GM18499 (cell line): Measurements from ENCODE around the gene CST7.

Experiments
- ATAC-seq: cut with Tn5 transposase; IDR thresholded peaks from one replicate; pipeline ENCODE4 v1.9.1; 2021; ENCODE audit warnings: moderate number of reproducible peaks; ENCODE audit not compliant: insufficient read depth, unreplicated experiment

The CST7 gene

DNA sequence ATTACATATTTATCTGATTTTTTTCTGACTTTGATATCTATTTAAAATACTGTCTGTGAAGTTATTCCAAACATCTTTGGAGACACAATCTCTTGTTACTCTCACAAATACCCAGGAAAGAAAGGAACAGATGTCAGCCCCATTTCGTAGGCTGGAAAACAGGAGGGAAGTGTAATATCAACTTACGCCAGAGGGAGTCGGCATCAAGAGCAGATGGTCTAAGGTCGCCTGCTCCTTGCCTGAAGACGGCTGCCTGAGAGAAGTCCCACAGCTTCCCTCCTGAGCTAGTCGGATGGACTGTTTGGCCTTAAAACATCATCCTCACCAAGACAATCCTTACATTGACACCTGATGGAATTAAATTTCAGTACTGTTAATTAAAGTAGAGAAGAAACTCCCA is 13.4 kb downstream of the CST7 start:
- ATAC-seq: no peak

DNA sequence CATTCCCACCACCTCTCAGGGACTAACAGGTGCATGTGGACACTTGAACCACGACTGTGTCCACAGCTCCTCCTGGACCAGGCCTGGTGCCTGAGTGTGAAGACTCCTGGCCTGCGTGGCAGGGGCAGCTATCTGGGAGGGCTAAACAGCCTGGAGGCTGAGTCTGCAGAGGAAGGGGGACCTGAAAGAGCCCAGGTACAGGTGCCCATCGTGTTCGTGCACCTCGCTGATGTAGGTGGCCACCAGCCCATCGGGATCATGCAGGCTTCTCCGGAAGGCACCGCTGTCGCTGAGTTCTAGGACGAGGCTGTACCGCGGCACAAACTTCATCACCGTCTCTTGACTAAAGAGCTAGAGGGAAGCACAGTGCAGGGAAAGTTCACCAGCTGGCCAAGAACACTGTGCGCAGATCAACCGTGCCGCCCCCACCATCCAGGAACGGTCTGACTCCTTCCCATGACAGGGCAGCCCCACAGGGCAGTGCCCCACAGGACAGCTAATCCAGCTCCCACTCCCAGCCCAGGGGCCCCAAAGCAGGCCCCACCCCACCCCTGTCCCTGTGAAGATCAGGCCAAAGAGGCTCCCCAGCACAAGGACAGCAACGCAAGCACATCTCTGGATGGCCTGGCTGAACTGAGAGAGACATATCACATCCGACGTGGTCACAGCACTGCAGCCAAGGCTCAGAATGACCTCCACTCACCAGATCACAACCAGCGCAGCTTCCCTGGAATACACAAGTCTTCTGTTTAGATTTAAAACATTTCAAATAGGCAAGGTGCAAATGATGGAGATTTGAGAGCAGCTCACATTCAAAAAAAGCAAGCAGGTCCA is 14.8 kb downstream of the CST7 start:
- no peak for ATAC-seq

DNA sequence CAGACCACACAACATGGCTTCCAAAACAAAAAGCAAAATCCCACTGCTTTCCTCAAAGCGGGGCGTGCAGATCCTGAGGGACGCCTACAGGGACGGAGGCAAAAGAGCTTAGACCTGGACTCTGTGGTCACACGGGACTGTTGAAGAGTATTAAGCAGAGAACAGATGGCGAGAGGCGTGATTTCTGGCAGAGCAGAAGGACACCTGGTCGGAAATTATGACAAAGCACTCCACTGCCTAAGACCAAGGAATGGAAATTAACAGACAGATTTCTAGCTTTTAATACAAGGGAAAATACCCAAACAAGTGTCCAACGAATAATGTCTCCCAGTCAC is 15.4 kb downstream of the CST7 start:
- ATAC-seq: no peak

DNA sequence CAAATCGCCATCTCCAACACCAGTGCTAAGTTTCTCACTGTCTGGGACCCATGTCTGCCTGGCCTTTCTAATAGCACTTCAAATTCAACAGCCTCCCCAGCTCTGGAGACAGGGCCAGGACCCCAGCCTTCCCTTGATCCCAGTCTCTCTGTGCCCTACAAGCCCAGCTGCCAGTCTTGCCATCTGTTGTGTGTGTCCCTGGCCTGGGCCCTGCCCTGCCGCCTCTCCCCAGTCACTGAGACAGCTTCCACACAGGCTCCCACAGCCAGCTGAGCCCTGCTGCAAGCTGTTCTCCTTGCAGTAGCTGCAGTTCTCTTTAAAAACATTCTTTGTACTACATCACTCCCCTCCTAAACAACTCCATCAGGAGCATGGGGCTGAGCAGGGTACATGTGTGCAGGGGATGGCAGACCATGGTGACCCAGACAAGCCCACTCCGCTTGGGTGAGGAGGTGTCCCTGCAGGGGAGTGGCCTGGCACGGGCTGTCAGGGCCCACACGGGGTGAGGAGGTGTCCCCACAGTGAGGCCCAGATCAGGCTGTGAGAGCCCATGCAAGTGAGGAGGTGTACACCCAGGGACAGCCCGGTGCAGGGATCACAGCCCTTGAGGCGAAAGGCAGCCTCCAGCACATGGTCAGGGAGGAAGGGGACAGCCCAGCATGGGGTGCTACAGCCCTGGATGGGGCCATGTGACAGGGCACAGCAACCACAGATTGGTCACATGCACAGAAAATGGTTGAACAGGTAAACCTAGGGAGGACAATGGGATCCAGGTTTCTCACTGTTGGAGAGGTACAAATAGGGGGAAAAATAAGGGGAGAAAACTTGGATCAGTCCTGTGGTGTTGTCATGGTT is 16.2 kb downstream of the CST7 start:
- ATAC-seq: no peak

DNA sequence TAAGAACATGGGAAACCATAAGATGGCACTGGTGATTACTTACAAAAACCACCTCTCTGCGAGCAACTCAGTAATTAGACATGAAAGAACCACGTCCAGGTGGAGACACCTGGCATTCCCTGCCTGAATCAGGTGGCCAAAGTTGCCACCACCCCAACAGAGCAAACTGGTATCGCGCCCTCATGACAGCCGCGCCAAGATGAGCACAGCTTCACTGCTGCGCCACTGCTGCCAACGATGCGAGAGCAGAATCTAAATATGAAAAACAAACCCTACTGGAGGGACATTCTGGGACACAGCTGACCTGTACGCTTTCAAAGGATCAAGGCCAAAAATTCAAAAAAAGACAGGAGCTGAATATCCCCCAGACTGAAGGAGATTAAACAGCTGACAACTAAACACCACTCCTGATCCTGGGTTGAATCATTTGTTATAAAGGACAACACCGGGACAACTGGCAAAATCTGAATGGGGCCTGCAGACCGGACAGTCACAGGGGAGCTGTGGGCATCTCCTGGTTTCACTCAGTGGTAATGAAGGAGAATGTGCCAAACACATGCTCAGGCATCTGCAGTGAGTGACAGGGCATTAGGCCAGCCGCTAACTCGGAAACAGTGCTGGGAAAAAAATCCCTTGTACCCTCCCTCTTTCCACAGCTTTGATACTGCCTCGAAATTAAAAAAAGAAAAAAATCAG is 17.4 kb downstream of the CST7 start:
- ATAC-seq: no peak

- no peak for ATAC-seq
These were observed 19.3 kb downstream of the CST7 start for GRCh38 chr20:24968278-24968800.

DNA sequence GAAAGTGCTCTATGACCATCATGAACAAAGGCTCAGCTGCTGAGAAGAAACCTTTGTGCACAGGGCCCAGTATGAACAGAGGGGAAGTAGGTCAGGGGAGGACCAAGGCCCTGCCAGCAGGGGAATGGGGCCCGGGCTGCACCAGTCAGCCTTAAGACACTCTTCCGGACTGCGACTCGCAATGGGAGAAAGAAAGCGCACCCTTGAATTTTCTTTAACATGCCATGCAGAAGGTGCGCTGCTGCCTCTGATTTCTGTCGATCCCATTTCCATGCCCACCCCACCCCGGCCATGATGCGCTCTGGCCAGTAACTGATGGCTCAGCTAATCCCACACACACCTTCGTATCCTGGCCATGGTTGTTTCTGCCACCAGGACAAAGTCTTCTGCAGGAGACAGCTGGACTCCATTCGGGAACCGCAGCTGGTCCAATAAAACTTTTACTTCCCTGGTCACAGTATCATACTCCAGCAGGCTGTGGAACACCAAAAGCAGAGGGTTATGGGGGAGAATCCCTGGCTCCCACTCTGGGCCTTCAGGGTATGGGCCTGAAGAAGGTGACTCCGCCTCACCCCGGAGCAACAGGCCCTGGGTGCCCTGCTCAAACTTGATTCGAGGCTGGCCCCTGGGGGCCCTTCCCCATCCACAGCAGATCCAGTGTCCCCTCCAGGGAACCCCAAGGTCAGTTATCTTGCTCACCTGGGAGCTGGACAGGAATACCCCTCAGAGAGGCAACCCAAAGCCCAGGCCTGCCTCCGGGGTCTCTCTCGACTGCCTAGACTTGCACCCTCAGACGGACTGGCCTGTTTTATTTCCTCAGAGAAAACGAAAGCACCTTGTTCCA is 20.3 kb downstream of the CST7 start:
- no peak for ATAC-seq

DNA sequence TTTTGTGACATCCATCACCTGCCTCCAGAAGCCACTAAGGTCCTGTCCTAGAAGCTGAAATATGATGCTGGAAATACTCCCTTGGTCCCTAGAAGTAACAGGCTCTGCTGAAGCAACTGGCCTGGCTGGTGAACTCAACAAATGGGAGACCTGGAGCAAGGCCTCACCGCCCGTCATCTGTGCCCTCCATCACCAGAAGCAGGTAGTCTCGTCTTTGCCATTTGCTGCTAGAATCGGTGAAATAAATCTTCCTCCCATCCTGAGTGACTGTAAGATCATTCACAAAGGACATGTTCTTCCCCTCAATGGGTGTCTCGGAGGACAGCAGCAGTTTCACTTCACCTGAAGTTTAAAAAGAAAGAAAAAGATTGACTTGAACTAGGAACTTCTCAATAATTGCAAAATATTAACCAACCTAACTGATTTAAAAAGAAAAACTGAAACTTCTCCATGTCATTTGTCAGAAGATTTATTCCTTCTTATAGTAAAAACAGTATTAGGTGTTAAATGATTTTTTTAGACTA is 21.0 kb downstream of the CST7 start:
- no peak for ATAC-seq

- no peak for ATAC-seq
These were observed 21.7 kb downstream of the CST7 start for GRCh38 chr20:24970754-24971153.

DNA sequence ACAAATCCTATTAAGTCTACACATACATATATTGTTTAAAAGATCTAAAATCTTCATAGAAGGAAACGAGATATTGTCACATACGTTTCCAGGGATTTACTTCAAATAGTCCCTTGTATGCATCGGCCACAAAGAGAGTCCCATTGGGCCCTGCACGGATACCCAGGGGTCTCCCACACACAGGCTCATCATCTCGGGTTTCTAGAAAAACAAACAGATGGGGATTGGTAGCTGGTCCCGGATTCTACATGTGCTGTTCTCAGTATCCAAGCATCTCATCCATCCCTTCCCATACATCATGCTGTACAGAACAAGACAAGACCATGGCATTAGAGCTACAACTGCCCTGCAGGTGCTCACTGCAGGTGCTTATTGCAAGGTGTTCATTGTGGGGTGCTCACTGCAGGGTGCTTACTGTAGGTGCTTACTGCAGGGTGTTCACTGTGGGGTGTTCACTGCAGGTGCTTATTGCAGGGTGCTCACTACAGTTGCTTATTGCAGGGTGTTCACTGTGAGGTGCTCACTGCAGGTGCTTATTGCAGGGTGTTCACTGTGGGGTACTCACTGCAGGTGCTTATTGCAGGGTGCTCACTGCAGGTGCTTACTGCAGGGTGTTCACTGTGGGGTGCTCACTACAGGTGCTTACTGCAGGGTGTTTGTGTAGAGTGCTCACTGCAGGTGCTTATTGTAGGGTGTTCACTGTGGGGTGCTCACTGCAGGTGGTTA is 22.5 kb downstream of the CST7 start:
- no peak for ATAC-seq

GRCh38 chr20:24972341-24972740 is 23.3 kb downstream of the CST7 start:
- no peak for ATAC-seq

- no peak for ATAC-seq
These were observed 28.3 kb downstream of the CST7 start for GRCh38 chr20:24977336-24977735.

GRCh38 chr20:24977797-24978196 is 28.7 kb downstream of the CST7 start:
- ATAC-seq: no peak

- ATAC-seq: no peak
These were observed 29.4 kb downstream of the CST7 start for GRCh38 chr20:24978513-24978912.

- no peak for ATAC-seq
These were observed 30.2 kb downstream of the CST7 start for GRCh38 chr20:24979036-24979960.

- no peak for ATAC-seq
These were observed 31.4 kb downstream of the CST7 start for GRCh38 chr20:24980291-24981053.

GRCh38 chr20:24981282-24981681 is 32.2 kb downstream of the CST7 start:
- no peak for ATAC-seq
